CD4-positive, alpha-beta T cell treated with Interleukin-2 at 100 ng/mL for 4 hours (primary cell): Measurements from ENCODE around the gene TRNAU1AP.
"Not testable (repeated sequence)": the region's sequence is repeated elsewhere in the genome, so short reads cannot be mapped to it uniquely, and the experiment has no call there.

Experiments used
- DNase-seq: peaks from one replicate; pipeline ENCODE4 v3.0.0-alpha.2; 2020; ENCODE audit warnings: low spot score

The TRNAU1AP gene

GRCh38 chr1:28577738-28578536, 25.1 kb downstream of the TRNAU1AP start:
- no peak for DNase-seq

DNA sequence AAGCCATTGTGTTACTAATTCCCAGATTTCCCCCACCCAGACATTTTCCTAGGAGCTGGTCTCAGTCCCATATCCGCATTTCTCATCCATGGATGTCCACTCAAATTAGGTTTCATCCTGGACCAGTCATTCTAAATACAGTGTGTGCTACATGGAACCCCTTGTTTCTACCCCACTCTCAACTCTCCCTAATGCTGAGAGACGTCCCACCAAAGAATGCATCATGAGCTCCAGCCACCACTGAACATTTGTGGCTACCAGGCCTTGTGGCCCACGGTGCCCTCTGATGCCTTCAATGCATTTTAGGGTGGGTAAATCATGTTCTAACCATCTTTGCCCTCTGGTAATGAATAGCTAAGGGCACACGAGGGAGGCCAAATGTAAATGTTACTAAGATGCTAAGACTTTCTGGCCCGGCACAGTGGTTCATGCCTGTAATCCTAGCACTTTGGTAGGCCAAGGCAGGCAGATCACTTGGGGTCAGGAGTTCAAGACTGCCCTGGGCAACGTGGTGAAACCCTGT, 25.9 kb downstream of the TRNAU1AP start:
- no peak for DNase-seq

DNA sequence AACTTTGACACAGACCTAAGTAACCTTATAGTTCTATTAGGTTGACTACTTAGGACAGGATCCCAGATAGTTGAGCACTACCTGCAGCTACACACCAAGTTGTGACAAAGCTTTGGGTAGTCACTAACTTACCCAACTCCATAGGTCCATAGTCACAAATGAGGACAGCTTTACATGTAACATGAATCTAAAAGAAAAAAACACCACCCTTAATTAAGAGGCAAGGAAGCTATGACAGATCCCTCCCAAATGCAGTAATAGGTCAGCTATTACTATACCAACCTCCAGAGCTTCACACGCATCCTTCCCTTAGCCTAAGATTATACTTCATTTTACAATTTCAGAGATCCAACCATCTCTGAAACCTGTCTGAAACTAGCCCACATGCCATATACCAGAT, 26.5 kb downstream of the TRNAU1AP start:
- DNase-seq, result no peak

GRCh38 chr1:28580722-28581530, 28.0 kb downstream of the TRNAU1AP start:
- peak; percentile 74 for DNase-seq

DNA sequence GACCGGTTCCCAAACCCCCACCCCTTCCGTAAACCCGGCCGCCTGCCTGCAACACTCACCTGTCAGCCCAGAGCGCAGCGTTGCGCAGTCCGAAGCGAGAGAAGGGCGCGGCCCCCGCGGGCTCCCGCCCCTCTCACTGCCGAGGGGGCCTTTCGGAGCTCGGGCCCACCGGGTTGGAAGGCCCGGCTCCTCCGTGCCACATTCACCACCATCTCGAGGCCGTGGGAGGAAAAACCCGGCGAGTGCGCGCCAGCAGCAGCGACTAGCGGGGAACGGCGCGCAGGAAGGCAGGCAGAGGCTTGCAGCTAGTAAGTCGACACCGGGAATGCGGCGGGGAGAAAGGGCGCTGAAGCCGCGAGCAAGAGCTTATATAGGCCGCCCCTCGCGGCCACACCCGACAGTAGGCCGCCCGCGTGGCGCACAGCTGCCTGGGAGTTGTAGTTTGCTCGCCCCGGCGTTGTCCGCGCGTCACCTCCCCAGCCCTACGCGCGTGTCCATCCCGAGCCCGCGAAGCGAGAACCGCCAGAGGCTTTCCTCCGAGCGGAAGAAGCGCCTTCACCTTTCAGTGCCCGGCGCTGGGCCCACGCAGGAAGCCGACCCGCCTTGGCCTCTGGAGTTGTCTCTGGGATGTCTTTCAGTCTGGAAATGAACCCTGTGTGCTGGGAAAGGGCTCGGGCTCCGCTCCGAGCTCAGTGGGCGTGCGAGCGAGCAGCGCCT, 28.8 kb downstream of the TRNAU1AP start:
- DNase-seq, result peak; percentile 94

- no peak for DNase-seq
These were observed 29.3 kb downstream of the TRNAU1AP start for GRCh38 chr1:28582248-28582615.

DNA sequence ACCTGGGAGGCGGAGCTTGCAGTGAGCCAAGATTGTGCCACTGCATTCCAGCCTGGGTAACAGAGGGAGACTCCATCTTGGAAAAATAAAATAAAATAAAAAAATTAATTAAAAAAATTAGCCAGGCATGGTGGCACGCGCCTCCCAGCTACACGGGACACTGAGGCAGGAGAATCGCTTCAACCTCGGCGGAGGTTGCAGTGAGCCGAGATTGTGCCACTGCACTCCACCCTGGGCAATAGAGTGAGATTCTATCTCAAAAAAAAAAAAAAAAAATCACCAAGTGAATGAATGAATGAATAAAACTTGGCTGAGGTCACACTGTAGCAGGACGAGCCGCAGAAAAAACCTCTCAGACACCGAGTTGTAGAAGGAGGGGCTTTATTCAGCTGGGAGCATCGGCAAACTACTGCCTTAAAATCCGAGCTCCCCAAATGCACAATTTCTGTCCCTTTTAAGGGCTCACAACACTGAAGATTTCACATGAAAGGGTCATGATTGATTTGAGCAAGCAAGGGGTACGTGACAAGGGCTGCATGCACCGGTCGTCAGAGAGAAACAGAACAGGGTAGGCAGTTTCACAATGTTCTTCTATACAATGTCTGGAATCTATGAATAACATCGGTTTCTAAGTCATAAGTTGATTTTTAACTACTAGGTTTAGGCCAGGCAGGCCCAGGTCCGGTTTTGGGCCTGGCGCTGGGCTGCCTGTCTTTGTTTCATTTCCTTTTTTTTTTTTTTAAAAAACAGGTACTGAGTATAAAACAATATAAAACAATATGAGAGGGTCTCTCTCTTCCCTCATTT, 33.9 kb downstream of the TRNAU1AP start:
- DNase-seq, result not testable (repeated sequence)

DNA sequence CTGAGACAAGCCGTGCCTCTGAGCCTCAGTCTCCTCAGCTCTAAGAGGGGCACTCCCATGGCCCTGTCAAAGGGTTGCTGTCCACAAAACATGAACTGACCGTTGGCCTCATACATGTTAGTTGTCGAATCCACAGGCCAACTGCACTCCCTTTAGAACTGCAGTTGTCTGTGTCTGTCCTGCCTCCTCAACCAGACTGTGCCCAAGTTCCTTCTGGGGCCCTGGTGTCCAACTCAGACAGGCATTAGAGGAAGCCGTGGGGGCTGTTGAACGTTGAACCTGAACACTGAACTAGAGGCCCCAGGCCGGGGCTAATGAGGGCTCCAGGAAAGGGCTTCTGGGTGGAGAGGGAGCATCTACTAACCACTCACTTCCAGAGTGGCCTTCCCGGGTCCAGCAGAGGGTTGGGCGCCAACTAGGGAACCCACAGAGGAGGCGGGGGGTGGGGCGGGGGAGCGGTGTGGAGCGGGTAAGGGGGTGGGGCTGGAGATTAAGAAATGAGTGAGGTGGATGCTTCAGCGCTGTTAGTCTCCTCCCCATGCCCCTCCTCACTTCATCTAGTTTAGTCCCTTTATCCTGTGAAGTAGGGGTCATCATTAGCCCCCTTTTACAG, 38.9 kb downstream of the TRNAU1AP start, which contains the start of gene RAB42:
Gene RAB42, plus strand, starts transcription at position 558 of the 613 bp plus-strand sequence. CDS start 247 bp downstream, outside the sequence.
- no peak for DNase-seq

DNA sequence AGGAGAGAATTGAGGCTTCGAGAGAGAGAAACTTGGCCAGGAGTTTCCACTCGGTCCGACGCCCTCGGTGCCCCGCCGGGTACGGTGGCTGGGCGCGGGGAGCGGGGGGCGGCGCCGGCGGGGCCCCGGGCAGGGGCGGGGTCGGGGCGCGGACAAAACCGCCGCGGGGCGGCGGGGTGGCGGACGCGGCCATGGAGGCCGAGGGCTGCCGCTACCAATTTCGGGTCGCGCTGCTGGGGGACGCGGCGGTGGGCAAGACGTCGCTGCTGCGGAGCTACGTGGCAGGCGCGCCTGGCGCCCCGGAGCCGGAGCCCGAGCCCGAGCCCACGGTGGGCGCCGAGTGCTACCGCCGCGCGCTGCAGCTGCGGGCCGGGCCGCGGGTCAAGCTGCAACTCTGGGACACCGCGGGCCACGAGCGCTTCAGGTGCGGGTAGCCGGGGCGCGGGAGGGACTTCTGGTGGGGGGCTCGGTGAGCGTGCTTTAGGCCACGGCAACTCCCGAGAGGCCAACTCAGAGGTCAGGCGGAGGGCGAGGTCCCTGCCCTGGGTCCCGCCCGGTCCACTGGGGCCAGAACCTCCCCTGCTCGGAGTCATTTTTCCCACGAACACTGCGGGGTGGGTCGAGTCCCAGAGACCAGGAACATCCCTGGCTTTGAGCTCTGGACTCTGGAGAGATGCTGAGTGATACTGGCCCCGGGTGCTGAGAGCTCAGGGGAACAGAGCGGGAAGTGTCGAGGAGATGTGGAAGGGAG, 39.6 kb downstream of the TRNAU1AP start:
- no peak for DNase-seq

- DNase-seq, result not testable (repeated sequence)
These were observed 41.1 kb downstream of the TRNAU1AP start for GRCh38 chr1:28593988-28594356.

DNA sequence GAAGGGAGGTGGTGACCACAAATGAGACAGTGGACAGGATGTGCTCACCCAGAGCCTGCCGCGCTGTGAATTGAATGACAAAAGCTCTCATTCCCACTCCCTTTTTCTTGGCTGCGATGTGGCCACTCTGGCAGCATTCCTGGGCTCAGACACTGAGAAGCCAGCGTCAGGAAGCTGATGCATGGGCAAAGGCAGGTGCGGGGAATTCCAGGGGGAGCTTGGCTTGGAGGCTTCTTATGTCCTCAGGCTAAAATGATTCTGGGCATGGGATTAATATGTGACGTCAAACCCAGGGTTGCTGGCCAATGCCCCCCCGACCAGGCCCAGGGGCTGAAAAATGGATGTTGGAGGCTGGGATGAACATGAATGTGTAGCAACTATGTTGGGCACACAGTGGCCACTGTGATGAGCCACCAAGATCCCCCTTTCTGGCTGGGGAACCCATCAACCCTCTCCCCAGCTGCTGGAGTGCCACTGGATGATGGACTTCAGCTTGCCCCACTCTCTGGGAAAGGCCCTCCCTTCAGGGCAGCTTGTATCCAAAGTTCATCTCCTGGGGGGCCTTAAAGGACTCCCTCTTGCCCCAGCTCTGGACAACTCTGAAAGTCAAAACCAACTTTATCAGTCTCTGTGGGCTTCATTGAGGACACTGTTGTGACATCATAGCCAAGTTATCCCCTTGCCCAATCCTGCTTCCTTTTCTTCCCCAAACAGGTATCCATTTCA, 42.0 kb downstream of the TRNAU1AP start:
- DNase-seq, result not testable (repeated sequence)

- no peak for DNase-seq
These were observed 42.7 kb downstream of the TRNAU1AP start for GRCh38 chr1:28595412-28596191.

- DNase-seq, result not testable (repeated sequence)
These were observed 43.4 kb downstream of the TRNAU1AP start for GRCh38 chr1:28596276-28596675.

DNA sequence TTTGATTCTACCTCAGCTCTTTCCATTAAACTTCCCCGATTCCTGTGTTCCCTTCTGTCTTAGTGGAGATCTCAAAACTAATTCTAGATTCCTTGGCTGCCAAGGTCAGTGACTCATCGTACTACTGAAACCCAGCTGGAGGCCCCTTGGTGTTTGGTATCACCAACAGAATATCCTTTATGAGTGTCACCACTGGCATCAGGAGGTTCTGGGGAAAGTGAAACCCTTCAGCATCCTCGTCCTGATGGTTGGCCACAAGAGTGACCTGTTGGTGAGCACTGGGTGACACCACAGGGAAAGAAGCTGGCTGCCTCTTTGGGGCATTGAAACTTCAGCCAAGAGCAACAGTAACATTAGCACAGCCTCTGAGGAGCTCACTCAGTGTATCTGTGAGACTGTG, 48.8 kb downstream of the TRNAU1AP start:
- DNase-seq, result no peak

DNA sequence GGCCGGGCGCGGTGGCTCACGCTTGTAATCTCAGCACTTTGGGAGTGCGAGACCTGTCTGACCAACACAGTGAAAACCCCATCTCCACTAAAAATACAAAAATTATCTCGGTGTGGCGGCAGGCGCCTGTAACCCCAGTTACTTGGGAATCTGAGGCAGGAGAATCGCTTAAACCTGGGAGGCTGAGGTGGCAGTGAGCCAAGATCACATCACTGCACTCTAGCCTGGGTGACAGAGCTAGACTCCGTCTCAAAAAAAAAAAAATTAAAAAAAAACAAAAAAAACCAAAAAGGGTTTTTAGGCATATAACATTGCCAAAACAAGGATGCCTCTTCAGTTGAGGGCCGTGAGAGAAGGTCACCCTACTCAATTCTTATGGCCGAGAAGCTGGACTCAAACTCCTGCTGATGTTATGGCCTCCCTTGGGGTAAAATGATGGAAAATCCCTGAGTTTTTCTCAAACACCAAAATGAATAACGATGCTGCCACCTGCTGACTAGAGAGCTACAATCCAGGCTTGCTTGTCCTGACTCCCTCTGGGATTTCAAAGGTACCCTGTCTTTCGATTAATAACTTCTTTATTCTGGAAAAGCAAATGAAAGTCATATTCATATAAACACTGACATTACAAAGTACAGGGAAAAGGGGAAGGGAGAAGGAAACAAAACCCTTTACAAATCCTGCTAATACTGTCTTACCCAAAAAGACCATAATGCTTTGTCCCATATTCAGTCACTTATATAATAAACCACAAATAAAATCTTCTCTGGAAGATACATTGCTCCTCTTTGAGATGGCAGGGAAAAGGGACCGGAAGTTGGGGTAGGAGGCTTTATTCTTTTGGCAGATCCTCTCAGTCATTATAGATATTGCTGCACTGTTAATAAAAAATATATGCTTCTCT, 49.9 kb downstream of the TRNAU1AP start:
- DNase-seq, result peak; percentile 32

- no peak for DNase-seq
These were observed 51.5 kb downstream of the TRNAU1AP start for GRCh38 chr1:28604411-28604810.

GRCh38 chr1:28604962-28605361, 52.1 kb downstream of the TRNAU1AP start:
- DNase-seq, result no peak

GRCh38 chr1:28606771-28607170, 53.9 kb downstream of the TRNAU1AP start:
- DNase-seq, result no peak
